HG03060 (cell line): ENCODE measurements around the gene CTBS.
"Not testable (repeated sequence)": the region's sequence is repeated elsewhere in the genome, so short reads cannot be mapped to it uniquely, and the experiment has no call there.

ENCODE experiments used
- ATAC-seq: cut with Tn5 transposase; IDR thresholded peaks from one replicate; pipeline ENCODE4 v1.9.1; 2021; ENCODE audit warnings: low read depth, moderate number of reproducible peaks; ENCODE audit not compliant: unreplicated experiment

CTBS gene

GRCh38 chr1:84585803-84586202 is 11.6 kb upstream of the CTBS start:
- no peak for ATAC-seq

GRCh38 chr1:84584126-84584525 is 9.9 kb upstream of the CTBS start:
- no peak for ATAC-seq

- no peak for ATAC-seq
Measured at GRCh38 chr1:84583648-84584047, 9.4 kb upstream of the CTBS start.

GRCh38 chr1:84582802-84583587 is 8.8 kb upstream of the CTBS start:
- no peak for ATAC-seq

- ATAC-seq: no peak
Measured at GRCh38 chr1:84581648-84582047, 7.4 kb upstream of the CTBS start.

GRCh38 chr1:84574936-84575335 is 696 bp upstream of the CTBS start:
- no peak for ATAC-seq

- ATAC-seq: no peak
Measured at GRCh38 chr1:84573481-84573966, 716 bp downstream of the CTBS start.

GRCh38 chr1:84571150-84571535 is 3.1 kb downstream of the CTBS start:
- no peak for ATAC-seq

- no peak for ATAC-seq
Measured at GRCh38 chr1:84570436-84571149, 3.6 kb downstream of the CTBS start.

- ATAC-seq: no peak
Measured at GRCh38 chr1:84569216-84569615, 5.0 kb downstream of the CTBS start.

- ATAC-seq: no peak
Measured at GRCh38 chr1:84550826-84551225, 23.4 kb downstream of the CTBS start.

- ATAC-seq: no peak
Measured at GRCh38 chr1:84541679-84542078, 32.6 kb downstream of the CTBS start.

- no peak for ATAC-seq
Measured at GRCh38 chr1:84540759-84541158, 33.5 kb downstream of the CTBS start.

GRCh38 chr1:84539972-84540371 is 34.3 kb downstream of the CTBS start:
- ATAC-seq: no peak

- ATAC-seq: no peak
Measured at GRCh38 chr1:84538599-84538998, 35.6 kb downstream of the CTBS start.

GRCh38 chr1:84525779-84526178 is 48.5 kb downstream of the CTBS start:
- ATAC-seq: no peak

- ATAC-seq: no peak
Measured at GRCh38 chr1:84524590-84524989, 49.6 kb downstream of the CTBS start.

GRCh38 chr1:84510668-84511067 is 63.6 kb downstream of the CTBS start:
- no peak for ATAC-seq

GRCh38 chr1:84510165-84510564 is 64.1 kb downstream of the CTBS start:
- no peak for ATAC-seq

- ATAC-seq: no peak
Measured at GRCh38 chr1:84509029-84509428, 65.2 kb downstream of the CTBS start.

- ATAC-seq: no peak
Measured at GRCh38 chr1:84508510-84508909, 65.7 kb downstream of the CTBS start.

- not testable (repeated sequence) for ATAC-seq
Measured at GRCh38 chr1:84507887-84508286, 66.4 kb downstream of the CTBS start.
